Heart left ventricle (tissue), 13 donors: ENCODE measurements around the gene FARP1.

Experiments
- POLR2A ChIP-seq, 2 donors: fragments of 450-650 bp; IDR thresholded peaks; one replicate each; pipeline ENCODE4 v1.6.1; 2017; ENCODE audit warnings: antibody characterized with exemption in 2 of 2, mild to moderate bottlenecking in 2 of 2, moderate library complexity in 2 of 2
- TF ChIP-seq, protein P1 (sequence below), 12 donors: fragments of 200-600 bp; sonication (generic) in 4 of 12; IDR thresholded peaks; one replicate each; pipeline versions ENCODE4 v1.5.0 to v1.8.0; 2018 to 2022; ENCODE audit warnings: antibody characterized with exemption in 12 of 12, mild to moderate bottlenecking in 5 of 12
- donor health status: ischemic (EF 13 %, LVEDD 7.1; RV severe dilation, severe dysfunction).
- donor health status: DM: no; HTN: yes; CAD: no.
- donor health status: DM: no; HTN: no; CAD: no.
- donor health status: ischemic (EF 25% LVEDD 6.9; RV normal size, moderate dysfunction).
- donor health status: ischemic (EF 25% LVEDD 5.7; RV mildly dilated, moderate dysfunction).
- donor health status: ischemic (EF 35%, LVEDD 5.7; RV mildly dilated, moderate dysfunction).
- donor health status: nonischemic (EF 11% LVEDD 7.7; RV severe dilation, severe dysfunction).
- donor health status: DM: yes; HTN: yes; CAD: no.
- donor health status: PGD.
- donor health status: ischemic (EF 29% LVEDD 5.4; RV normal size, mild dysfunction).
- donor health status: nonischemic (EF 23%, LVEDD 6.1; RV moderate dilation, normal function).

DNA sequence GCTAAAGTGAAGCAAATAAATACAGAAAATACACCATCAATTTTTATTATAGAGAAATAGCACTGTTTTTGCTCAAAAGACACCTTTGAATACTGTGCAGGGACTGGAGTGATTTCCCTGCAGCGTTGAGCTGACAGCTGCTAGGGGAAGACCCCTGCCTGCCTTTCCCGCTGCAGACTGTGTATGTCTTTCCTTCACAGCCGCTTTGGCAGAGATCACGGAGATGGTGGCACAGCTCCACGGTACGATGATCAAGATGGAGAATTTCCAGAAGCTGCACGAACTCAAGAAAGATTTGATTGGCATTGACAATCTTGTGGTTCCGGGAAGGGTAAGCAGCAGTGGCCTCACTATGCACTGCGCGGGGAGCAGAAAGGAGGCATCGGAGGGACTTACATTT lies 292.5 kb downstream of the FARP1 start:
- TF ChIP-seq, protein P1, sequence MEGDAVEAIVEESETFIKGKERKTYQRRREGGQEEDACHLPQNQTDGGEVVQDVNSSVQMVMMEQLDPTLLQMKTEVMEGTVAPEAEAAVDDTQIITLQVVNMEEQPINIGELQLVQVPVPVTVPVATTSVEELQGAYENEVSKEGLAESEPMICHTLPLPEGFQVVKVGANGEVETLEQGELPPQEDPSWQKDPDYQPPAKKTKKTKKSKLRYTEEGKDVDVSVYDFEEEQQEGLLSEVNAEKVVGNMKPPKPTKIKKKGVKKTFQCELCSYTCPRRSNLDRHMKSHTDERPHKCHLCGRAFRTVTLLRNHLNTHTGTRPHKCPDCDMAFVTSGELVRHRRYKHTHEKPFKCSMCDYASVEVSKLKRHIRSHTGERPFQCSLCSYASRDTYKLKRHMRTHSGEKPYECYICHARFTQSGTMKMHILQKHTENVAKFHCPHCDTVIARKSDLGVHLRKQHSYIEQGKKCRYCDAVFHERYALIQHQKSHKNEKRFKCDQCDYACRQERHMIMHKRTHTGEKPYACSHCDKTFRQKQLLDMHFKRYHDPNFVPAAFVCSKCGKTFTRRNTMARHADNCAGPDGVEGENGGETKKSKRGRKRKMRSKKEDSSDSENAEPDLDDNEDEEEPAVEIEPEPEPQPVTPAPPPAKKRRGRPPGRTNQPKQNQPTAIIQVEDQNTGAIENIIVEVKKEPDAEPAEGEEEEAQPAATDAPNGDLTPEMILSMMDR (IDR thresholded peaks at IDR 0.05): no peak
- TF ChIP-seq POLR2A (IDR thresholded peaks at IDR 0.05): no peak
